Right lobe of liver (tissue), 6 donors: ENCODE measurements around the gene FOXD3. TPM values are rescaled to one million over a fixed set of nuclear protein-coding genes. Genes with fewer than 3 reads are reported as not detected.

Source experiments
- ATAC-seq, 4 donors: fragments of 200-7000 bp; cut with Tn5 transposase; one replicate each; pipeline ENCODE4 v1.9.1; 2020; ENCODE audit warnings: mild to moderate bottlenecking in 4 of 4, moderate library complexity in 4 of 4
- DNase-seq, 3 donors: peaks; one replicate each; pipeline ENCODE4 v3.0.0-alpha.2; 2020
- H3K27ac ChIP-seq, 3 donors: fragments of 200-600 bp; one replicate each; pipeline ENCODE4 v1.8.0; 2022
- H3K27me3 ChIP-seq, 2 donors: fragments of 200-600 bp; one replicate each; pipeline ENCODE4 v1.8.0; 2022
- H3K36me3 ChIP-seq, 4 donors: fragments of 200-600 bp; sonication (generic) in 1 of 4; one replicate each; pipeline versions ENCODE4 v1.5.1 to v1.8.0; 2017 to 2022; ENCODE audit warnings: control low read depth in 1 of 4
- H3K4me1 ChIP-seq, 4 donors: fragments of 200-600 bp; sonication (generic) in 1 of 4; one replicate each; pipeline versions ENCODE4 v1.5.1 to v1.8.0; 2017 to 2022; ENCODE audit warnings: control low read depth in 1 of 4
- H3K4me3 ChIP-seq, 3 donors: fragments of 200-600 bp; one replicate each; pipeline ENCODE4 v1.8.0; 2022
- H3K9me3 ChIP-seq, 4 donors: fragments of 200-600 bp; sonication (generic) in 1 of 4; one replicate each; pipeline versions ENCODE4 v1.5.1 to v1.8.0; 2017 to 2022; ENCODE audit warnings: control low read depth in 1 of 4
- POLR2A ChIP-seq: fragments of 450-650 bp; IDR thresholded peaks from one replicate; pipeline ENCODE4 v1.6.1; 2017; ENCODE audit warnings: antibody characterized with exemption, mild to moderate bottlenecking
- WGBS: methylation state at CpG from one replicate; pipeline ENCODE4 v1.1.6; 2018; ENCODE audit warnings: low coverage, low lambda C conversion rate; ENCODE audit not compliant: insufficient coverage; ENCODE audit errors: missing lambda C conversion rate; 5-methylcytosine and 5-hydroxymethylcytosine counted together
- intact Hi-C, 2 donors: fragments of 100-400 bp; cut with DNase I; formaldehyde crosslinking; loops; one replicate each; pipeline versions ENCODE4 v1.11.2 to v1.14.1; 2022
- total RNA-seq, 6 experiments: library from RNA; depleted of rRNA in 2 of 6; stranded (reverse); fragments of >200 nt in 2 of 6; fragmentation: NEBNext Ultra II Directional in 3 of 6; extraction: Animal tissue kit (Norgen Biotek cat#: 25700) in 3 of 6; gene quantifications; one replicate each; pipeline versions ENCODE4 v1.1.0 to v1.2.4, GENCODE V29; 2016 to 2023
- TF ChIP-seq, protein P1 (sequence below), 4 donors: fragments of 200-600 bp in 3 of 4; fragments of 450-650 bp in 1 of 4; IDR thresholded peaks; one replicate each; pipeline versions ENCODE4 v1.5.1 to v1.8.0; 2016 to 2022; ENCODE audit warnings: antibody characterized with exemption in 4 of 4, mild to moderate bottlenecking in 2 of 4
- donor health status: DM: no; HTN: yes; CAD: no.
- donor health status: DM: no; HTN: no; CAD: no.
- donor health status: DM: no; HTN: no; CAD: no.
- donor health status: DM: no; HTN: yes; CAD: no.
- donor health status: DM: no; HTN: yes; CAD: no.

The FOXD3 gene
- total RNA-seq, 6 experiments from 2014 or later: 0.12 TPM; not detected in 5

DNA sequence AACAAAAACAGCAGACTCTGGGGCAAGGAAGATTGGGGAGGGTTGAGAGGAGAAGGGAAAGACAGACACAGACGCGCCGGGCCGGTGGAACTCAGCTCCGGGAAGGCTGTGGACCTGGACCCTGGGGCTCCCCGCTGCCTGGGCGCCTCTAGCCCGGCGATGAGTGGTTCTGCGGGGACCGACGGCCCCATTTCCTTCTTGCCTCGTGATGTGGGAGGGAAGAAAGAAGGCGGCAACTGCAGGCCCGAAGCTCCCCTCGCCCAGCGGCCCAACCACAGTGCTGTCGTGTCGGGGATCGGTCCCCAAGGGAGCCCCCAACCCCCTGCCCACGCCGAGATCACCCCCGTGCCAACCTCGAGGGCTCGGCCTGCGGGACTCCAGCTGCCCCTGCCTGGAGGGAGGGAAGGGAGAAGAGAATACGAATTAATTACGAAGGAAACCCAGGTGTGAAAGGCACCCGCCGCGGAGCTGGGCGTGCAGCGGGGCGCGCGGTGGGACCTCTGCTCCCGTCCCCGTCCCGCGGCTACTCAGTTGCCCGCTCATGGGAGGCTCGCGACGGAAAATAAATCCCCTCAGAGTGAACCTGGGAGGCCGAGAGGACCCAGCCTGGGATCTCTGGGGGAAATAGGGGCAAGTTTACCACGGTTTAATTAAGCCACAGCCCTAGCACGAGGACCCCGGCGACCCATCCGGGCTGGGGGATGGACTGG lies 7.4 kb downstream of the FOXD3 start:
- Histone ChIP-seq H3K4me1 (no peaks in the 10 kb centered on the region), H3K9me3 (no peaks in the 10 kb centered on the region), H3K27me3 (peaks cover 13 to 53% of the 10 kb centered on the region in 2 donors), H3K27ac (no peak overlapping the region), H3K4me3 (no peak overlapping the region), H3K36me3 (no peaks in the 10 kb centered on the region)
- TF ChIP-seq, protein P1, sequence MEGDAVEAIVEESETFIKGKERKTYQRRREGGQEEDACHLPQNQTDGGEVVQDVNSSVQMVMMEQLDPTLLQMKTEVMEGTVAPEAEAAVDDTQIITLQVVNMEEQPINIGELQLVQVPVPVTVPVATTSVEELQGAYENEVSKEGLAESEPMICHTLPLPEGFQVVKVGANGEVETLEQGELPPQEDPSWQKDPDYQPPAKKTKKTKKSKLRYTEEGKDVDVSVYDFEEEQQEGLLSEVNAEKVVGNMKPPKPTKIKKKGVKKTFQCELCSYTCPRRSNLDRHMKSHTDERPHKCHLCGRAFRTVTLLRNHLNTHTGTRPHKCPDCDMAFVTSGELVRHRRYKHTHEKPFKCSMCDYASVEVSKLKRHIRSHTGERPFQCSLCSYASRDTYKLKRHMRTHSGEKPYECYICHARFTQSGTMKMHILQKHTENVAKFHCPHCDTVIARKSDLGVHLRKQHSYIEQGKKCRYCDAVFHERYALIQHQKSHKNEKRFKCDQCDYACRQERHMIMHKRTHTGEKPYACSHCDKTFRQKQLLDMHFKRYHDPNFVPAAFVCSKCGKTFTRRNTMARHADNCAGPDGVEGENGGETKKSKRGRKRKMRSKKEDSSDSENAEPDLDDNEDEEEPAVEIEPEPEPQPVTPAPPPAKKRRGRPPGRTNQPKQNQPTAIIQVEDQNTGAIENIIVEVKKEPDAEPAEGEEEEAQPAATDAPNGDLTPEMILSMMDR (IDR thresholded peaks at IDR 0.05): no peak
- no peak for TF ChIP-seq POLR2A
- DNase-seq (no peak), ATAC-seq (peak in 1 of 4 donors; percentile 11)
- 7% methylated on average over 25 of the region's 50 CpGs for WGBS
- intact Hi-C loops: loop anchor here in 1 of 2 donors (10.0 kb wide), 1 partner anchor 105 kb away; no protein-coding TSS in a partner anchor

DNA sequence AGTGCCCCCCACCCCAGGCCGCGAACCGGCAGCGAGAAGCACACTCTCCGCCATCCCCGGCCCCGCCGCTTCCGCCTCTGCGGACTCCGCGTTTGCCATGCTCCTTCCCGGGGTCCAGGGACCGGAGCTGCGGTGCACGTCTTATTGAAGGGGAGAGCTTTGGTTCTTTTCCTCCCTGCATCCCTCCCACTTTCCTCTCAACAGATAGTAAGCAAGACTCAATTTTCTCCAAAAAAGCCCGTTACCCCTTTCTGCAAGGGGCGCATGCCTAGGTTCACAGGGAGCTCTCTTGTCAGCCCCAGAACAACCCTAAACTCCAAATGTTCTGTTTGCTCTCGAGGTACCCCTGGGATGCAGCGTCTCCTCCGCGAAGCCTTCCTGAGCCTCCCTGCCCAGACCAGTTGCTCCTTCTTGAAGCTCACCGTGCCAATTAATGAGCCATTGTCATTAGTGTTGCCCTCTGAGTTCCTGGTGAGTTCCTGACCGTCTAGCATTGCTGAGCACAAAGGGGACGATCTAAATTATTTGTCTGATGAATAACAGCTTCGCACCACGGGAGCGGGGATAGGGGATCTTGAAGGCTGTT lies 8.1 kb downstream of the FOXD3 start:
- Histone ChIP-seq H3K4me3 (no peak overlapping the region), H3K27ac (no peak overlapping the region), H3K36me3 (no peaks in the 10 kb centered on the region), H3K27me3 (peaks cover 11 to 48% of the 10 kb centered on the region in 2 donors), H3K4me1 (no peaks in the 10 kb centered on the region), H3K9me3 (no peaks in the 10 kb centered on the region)
- ATAC-seq: no peak
- intact Hi-C loops: no loop called here
- WGBS: 5% methylated on average over 12 of the region's 28 CpGs
- no peak for DNase-seq
- no peak for TF ChIP-seq POLR2A
- TF ChIP-seq, protein P1 (IDR thresholded peaks at IDR 0.05): no peak

DNA sequence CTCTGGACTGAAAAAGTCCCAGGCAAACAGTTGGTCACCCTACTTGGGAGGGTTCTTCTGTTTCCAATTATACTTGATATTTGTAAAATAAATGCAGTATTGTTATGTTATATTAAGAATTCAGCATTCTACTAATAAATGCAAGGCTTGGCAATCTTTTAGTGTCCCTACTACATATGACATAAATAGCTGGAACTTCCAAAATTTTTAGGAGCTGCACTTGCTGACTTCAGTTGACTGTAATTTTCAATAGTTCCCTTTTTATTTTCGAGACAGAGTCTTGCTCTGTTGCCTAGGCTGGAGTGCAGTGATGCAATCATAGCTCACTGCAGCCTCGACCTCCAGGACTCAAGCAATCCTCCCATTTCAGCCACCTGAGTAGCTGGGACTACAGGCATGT lies 20.0 kb downstream of the FOXD3 start:
- Histone ChIP-seq H3K4me1 (no peaks in the 10 kb centered on the region), H3K36me3 (no peaks in the 10 kb centered on the region), H3K4me3 (no peak overlapping the region), H3K9me3 (no peaks in the 10 kb centered on the region), H3K27me3 (no peaks in the 10 kb centered on the region), H3K27ac (no peak overlapping the region)
- ATAC-seq (no peak), DNase-seq (no peak)
- intact Hi-C loops: no loop called here
- WGBS: 0% methylated on average over 2 of the region's 2 CpGs
- no peak for TF ChIP-seq POLR2A
- TF ChIP-seq, protein P1 (IDR thresholded peaks at IDR 0.05): no peak

DNA sequence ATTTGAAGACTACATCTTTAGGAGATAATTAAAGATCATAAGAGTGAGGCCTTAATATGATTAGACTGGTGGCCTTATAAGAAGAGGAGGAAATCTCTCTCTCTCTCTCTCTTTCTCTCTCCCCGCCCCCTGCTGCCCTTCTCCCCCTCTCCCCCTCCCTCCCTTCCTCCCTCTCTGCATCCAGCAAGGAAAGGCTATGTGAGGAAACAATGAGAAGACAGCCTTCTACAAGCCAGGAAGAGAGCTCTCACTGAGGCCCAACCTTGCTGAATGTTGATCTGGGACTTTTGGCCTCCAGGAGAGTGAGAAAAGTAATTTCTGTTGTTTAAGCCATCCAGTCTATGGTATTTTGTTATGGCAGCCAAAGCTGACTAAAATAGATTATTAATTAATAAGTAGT lies 21.6 kb downstream of the FOXD3 start:
- DNase-seq (no peak), ATAC-seq (no peak)
- Histone ChIP-seq H3K27ac (no peak overlapping the region), H3K36me3 (no peaks in the 10 kb centered on the region), H3K4me1 (no peaks in the 10 kb centered on the region), H3K9me3 (no peaks in the 10 kb centered on the region), H3K27me3 (no peaks in the 10 kb centered on the region), H3K4me3 (no peak overlapping the region)
- TF ChIP-seq, protein P1 (IDR thresholded peaks at IDR 0.05): no peak
- TF ChIP-seq POLR2A: no peak
- 31% methylated on average over 1 of the region's 1 CpG for WGBS
- intact Hi-C loops: no loop called here
